Endometrial microvascular endothelial cells (primary cell): ENCODE results near the gene ADAMTSL1. TPM values are rescaled to one million over a fixed set of nuclear protein-coding genes. Genes with fewer than 3 reads are reported as not detected.

Source experiments
- in situ Hi-C: cut with HindIII; loops from 2 replicates; pipeline ENCODE4 v1.10.0; 2017; ENCODE audit warnings: low sequenced_read_pairs, low pct_unique_long_range_greater_than_20kb; ENCODE audit errors: inconsistent ontology term
- total RNA-seq: library from RNA; depleted of rRNA; stranded (reverse); fragments of >200 nt; gene quantifications from one replicate; pipeline ENCODE4 v1.2.3, GENCODE V29; 2015; ENCODE audit errors: inconsistent ontology term

ADAMTSL1 gene
- total RNA-seq, 1 donor from 2014 or later: 108 TPM

- in situ Hi-C loops: no loop called here
Observed at GRCh38 chr9:18675973-18676372, 202.0 kb downstream of the ADAMTSL1 start.

DNA sequence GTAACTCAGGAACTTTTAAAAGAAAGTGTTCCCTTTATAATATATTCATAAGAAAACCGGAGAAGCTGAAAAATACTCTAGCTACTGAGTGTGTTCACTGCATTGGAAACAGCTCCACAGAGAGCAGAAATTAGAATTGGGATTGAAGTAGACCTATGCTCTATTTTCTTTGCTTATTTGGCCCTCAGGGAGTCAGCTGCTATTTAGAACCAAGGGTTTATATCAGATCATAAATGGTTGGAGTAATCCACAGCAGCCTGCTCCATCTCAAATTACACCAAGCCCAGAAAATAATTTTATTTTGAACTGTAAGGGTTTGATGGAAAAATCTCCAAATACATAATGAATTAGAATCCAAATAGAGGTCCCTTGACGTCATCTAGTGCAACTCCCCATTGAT is 202.6 kb downstream of the ADAMTSL1 start:
- in situ Hi-C loops: no loop called here

DNA sequence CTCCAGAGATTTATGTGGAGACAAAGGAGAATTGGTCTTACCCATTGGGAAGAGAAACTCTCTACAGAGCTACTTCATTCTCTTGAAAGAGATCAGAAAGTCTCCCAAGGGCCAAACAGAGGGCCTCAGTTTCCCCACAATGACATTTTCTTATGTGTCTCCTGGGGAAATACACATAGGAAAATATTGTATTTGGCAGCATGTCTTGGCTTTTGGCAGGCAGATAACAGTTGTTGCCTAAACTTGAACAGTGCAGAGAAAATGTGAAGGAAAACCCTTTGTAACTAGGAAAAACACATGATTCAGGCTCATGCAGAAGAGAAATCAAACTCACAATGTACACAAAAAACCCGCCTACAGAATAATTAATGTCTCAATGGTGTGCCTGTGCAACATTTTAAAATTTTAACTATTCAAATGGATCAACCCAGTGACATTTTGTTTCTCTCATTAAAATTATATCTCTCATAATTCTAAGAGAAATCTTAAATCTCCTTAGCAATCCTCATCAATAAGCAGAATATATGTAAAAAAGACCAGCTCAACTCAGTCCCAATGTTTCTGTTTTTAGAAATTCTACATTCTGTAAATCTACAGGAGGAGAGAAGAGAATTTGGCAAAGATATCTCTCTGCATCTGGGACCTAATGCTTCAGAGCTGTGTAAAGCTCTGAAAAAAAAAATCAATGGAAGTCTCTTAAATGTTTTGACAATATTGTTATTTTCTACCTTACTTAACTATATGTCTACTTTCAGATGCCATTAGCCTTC is 205.1 kb downstream of the ADAMTSL1 start:
- in situ Hi-C loops: no loop called here

DNA sequence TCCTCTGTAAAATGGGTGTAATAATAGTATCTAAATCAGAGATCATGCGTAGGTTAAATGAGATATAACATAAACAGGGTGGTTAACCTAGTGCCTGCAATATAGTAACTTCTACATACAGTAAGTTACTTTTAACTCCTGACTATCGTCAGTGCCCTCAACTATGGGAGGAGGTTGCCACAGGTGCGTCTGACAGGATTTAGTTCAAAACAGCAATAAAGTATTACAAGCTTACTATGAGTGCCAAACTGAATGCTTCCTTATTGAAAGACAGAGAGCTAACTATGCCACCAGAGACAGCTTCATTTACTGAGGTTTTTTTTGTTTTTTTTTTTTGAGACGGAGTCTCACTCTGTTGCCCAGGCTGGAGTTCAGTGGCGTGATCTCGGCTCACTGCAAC is 209.0 kb downstream of the ADAMTSL1 start:
- in situ Hi-C loops: no loop called here

- in situ Hi-C loops: no loop called here
Observed at GRCh38 chr9:18683312-18683711, 209.4 kb downstream of the ADAMTSL1 start.

- in situ Hi-C loops: no loop called here
Observed at GRCh38 chr9:18683851-18684250, 209.9 kb downstream of the ADAMTSL1 start.

DNA sequence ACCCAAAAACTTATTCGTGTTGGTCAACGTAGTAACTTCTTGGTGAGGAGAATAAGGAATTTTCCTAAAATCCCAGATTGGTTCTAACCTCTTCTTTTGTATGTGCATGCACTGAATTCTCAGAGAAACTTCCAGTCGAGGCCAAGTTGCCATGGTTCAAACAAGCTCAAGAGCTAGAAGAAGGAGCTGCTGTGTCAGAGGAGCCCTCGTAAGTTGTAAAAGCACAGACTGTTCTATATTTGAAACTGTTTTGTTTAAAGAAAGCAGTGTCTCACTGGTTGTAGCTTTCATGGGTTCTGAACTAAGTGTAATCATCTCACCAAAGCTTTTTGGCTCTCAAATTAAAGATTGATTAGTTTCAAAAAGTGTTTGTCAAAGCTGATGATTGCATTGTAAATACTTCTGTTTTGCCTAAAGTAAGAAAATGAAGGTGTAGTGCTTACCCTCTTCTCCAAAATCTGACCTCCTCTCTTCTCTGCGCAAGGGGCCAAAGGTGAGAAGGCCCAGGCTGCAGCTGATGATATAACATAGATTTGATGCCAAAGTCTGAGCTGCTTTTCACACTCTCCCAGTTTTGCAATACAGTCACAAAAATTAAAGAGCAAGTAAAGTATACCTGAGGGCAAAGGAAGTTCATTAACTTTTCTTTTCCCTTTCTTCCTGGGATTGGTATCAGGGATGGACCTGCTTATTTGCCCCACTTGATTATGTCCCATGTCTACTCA is 210.8 kb downstream of the ADAMTSL1 start:
- in situ Hi-C loops: no loop called here

DNA sequence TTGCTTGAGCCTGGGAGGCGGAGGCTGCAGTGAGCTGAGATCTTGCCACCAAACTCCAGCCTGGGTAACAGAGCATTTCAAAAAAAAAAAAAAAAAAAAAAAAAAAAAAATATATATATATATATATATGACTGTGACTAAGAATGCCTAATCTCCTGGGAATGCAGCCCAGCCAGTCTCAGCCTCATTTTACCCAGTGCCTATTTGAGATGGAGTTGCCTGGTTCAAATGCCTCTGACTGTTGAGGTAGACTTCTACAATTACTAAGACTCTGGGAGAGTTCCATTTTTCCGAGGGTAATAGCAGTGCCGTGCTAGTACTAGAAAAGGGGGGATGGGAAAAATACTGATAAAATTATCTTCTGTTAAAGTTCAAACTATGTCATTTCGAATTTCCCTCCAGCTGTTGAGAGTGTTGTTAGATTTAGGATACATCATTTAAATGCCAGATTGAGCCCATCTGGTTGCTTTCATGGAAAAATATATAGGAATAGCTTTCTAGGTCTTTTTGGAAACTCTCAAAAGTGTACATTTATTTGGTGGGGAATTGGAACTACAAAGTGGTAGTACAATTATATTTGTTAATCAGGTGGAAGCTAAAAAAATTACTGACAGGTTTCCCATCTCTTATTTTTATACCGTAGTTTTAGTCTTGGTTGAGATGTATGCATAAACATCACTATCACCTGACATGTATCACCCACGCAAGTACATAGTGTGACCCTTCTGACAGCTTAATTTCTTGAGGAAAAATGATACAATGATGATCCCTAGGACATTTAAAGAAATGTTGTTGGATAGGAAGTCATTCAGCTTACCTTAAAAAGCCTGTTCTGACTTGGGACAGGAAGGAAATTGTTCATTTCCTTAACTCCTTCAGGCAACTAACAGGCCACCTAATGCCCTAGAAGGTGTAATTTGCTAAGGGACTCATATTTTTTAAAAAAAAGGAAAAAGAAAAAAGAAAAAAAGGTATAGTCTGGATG is 214.9 kb downstream of the ADAMTSL1 start:
- in situ Hi-C loops: no loop called here

DNA sequence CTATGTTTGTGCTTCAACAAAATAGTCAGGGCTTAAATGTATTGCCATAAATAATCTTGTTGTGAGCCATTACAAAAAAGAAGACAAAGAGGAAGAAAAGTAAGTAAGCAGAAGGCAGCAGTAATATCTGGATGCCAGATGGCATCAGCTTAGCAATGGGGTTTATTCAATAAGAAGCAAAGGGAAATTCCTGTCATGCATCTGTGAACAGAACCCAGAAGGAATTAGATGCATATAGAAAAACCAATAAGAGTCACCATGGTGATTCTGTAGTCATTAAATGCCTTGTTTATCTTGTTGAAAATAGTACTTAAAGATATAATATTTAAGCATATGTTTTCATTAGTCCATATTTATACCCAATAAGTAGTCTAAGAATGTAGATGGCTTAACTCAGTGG is 216.0 kb downstream of the ADAMTSL1 start:
- in situ Hi-C loops: no loop called here

GRCh38 chr9:18692268-18692667 is 218.3 kb downstream of the ADAMTSL1 start:
- in situ Hi-C loops: no loop called here

GRCh38 chr9:18692962-18693361 is 219.0 kb downstream of the ADAMTSL1 start:
- in situ Hi-C loops: no loop called here

- in situ Hi-C loops: no loop called here
Observed at GRCh38 chr9:18694959-18695668, 221.2 kb downstream of the ADAMTSL1 start.

DNA sequence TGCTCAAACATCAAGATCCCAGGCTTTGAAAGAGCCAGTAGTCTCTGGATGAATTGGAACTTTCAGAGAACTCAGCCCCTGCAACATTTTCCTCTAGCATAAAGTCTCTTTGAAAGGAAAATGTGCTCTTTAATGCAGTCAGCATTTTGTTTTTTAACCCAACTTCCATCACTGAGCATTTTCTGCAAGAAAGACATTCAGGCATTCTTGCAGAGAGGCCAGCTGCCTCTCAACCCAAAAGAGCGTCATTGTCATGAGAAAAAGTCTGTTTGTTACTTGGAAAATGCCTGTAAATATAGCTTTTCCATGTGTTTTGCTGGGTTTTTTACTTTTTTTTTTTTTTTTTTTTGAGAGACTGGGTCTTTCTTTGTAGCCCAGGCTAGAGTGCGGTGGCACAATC is 225.0 kb downstream of the ADAMTSL1 start:
- in situ Hi-C loops: no loop called here

DNA sequence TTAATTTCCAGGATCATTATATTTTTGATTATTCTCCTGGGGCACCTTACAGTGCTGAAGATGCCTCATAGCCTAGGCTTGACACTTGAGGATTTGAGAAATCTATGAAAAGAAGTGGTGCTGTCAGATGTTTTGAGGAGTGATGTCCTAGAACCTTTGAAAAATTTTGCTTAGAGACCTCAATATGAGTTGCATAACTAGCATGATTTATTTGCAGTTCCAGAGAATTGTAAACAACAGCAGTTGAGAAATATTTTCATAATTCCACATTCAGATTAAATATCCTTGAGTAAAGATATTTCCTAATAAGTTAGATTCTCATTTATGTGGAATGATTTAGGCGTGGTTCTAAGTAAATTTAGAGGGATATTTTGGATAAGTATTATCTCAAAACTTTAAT is 225.8 kb downstream of the ADAMTSL1 start:
- in situ Hi-C loops: no loop called here

- in situ Hi-C loops: no loop called here
Observed at GRCh38 chr9:18700714-18701113, 226.8 kb downstream of the ADAMTSL1 start.

DNA sequence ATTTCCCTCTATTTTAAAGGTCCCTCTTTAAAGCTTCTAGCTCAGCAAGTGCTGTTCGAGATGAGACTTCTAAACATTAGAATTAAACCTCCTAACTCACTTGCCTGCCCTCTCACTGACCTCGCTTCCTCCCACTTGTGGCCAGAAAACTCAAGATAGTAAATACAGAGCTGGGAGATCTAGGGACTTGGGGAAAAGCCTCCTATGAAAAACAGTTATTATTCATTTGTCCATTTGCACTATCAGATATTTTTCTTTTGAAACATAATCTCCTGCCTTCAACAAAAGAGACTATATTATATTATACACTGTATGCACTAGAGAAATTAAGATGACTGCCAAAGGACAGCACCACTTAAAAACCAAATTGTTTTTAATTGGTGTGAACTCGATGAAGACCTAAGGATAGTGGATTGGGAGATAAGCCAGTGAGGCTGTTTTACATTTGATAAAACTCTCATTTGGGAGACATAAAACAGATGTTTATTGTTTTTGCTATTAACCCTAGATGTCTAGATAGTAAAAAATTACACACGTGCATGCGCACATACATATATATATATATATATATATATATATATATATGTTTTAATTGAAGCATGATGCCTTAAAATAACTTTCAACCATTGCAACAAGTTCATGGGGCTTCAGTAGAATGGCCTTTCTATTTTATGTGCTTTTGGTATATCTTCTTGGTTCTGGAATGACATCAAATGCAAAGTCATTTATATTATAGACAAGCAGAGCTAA is 229.4 kb downstream of the ADAMTSL1 start:
- in situ Hi-C loops: no loop called here

DNA sequence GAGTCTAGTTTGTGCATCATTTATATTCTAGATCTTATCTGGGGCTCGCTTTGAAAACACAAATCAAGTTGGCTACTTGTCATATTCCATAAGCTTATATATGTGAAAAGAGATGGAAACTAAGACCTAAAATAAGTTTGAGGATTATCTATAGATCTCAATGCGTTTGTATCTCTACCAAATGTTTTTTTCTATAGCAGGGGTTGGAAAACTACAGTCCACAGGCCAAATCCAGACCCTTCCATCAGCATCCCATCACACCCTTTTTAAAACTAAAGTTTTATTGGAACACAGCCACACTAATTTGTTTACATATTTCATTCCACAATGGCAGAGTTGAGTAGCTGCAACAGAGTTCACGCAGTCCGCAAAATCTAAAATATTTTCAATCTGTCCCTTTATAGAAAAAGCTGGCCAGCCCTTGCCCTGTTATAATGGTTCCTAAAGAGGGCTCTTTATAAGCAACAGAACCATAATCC is 230.0 kb downstream of the ADAMTSL1 start:
- in situ Hi-C loops: no loop called here

GRCh38 chr9:18705796-18706392 is 231.9 kb downstream of the ADAMTSL1 start:
- in situ Hi-C loops: no loop called here
